Nucleus accumbens (tissue), 56 donors: Measurements from ENCODE around the gene FOXD3.
A peak's percentile ranks its signal among the peaks of the same experiment; 100 is the strongest.
"Not testable (repeated sequence)": the region's sequence is repeated elsewhere in the genome, so short reads cannot be mapped to it uniquely, and the experiment has no call there.

Experiments used
- DNase-seq, 56 donors: peaks; one replicate each; lab custom pipeline; 2025; lab: John Stamatoyannopoulos, UW

FOXD3 gene

DNA sequence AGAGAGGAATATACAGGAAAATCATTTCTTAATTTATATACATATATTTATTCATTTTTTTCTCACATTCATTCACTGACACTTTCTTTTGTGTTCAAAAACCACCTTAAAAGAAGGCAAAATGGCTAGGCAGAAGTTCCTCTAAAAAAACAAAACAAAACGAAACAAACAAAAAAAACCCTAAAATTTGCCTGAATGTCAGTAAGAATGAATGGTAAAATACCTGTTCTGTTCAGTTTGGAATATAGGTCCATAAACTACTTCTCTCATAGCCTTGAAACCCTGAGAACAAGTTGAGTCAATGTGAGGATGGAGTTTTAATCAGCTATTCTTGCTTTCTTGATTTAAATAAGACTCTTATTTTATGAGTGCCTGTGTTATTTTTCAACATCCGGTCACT lies 30.4 kb downstream of the FOXD3 start:
- DNase-seq = no peak

DNA sequence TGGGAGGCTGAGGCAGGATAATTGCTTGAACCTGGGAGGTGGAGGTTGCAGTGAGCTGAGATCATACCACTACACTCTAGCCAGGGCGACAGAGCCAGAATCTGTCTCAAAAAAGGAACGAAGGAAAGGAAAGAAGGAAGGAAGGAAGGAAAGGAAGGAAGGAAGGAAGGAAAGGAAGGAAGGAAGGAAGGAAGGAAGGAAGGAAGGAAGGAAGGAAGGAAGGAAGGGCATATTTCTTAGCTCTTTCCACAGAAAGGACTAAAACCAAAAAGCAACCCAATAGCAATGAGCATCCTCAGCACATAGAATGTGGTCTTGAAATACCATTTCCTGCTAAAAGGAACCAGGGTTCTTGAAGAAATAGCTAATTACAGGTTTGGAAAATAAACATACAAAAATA lies 33.9 kb downstream of the FOXD3 start:
- DNase-seq = not testable (repeated sequence)

DNA sequence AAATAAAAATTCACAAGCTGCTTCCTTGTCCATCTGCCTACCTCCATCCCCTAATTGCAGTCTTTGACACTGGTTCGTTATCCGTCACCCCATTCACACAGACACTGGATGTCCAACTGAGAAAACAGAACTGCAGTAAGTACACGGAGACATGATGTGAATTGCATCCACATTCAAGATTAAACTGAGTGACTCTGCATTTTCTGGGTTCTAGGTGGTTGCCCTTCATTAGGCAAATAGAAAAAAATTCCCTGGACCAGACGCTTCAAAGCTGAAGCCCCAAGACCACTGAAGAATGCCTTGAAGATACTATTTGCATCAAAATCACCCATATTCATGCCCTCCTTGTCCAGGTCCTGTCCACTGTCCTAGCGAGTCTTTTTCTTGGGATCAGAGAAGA lies 37.2 kb downstream of the FOXD3 start:
- no peak for DNase-seq

DNA sequence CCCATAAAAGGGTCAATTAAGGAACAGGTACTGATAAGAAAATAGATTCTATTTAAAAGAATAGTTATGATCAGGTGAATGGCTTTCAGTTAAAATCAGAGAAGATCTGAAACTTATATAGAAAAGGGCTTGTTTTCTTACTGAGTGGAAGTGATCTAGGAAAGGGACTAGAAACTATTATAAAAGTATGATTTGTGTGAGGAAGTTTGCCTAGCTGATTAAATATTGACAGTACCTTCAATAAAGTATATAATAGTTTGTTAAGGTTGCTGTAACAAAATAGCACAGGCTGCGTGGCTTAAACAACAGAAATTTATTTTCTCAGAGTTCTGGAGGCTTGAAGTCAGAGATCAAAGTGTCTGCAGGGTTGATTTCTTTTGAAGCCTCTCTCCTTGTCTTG lies 39.7 kb downstream of the FOXD3 start:
- no peak for DNase-seq

DNA sequence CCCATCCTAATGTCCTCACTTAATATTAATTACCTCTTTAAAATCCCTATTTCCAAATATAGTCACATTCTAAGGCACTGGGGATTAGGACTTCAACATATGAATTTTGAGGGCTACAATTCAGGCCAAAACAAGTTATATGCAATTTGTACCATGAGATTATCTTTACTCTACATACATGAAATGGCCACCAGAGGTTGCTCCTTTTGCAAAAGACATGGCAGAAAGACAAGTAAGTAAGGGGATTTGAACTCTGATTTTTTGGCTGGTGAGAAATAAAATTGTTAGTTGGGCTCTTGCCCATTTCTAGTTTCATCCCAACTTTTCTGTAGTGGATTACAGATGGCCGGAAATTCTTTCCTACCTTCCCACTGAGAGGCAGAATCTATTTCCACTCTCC lies 40.2 kb downstream of the FOXD3 start:
- no peak for DNase-seq

DNA sequence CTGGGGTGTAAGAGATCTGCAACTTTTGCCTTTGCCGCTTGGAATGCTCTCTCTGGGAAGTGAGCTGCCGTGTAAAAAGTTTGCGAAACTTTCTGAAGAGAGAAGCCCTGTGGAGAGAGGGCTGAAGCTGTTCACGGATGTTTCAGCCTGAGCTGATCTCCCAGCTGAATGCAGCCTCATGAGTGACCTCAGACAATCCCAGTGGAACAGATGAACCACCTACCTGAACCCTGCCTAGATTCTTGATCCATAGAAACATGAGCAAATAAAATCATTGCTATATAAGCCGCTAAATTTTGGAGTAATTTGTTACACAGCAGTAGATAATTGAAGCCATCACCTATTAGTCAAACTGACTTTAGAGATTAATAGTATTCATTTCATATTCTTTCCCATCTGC lies 40.6 kb downstream of the FOXD3 start:
- no peak for DNase-seq

DNA sequence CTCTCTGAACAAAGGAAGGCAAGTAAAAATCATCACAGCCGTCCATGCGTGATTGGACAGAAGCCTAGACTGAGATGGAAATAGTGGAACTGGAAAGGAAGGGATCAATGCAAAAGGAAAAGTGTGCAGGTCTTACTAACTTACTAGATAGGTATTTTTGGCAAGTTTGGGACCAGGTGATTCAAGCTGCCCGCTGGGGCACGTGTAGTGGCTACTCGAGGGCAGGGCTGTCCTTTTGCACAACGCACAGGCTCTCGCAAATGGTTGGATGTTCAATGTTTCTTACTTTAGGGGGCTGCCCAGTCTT lies 44.5 kb downstream of the FOXD3 start:
- peak in 1 of 56 donors; percentile 9 for DNase-seq

DNA sequence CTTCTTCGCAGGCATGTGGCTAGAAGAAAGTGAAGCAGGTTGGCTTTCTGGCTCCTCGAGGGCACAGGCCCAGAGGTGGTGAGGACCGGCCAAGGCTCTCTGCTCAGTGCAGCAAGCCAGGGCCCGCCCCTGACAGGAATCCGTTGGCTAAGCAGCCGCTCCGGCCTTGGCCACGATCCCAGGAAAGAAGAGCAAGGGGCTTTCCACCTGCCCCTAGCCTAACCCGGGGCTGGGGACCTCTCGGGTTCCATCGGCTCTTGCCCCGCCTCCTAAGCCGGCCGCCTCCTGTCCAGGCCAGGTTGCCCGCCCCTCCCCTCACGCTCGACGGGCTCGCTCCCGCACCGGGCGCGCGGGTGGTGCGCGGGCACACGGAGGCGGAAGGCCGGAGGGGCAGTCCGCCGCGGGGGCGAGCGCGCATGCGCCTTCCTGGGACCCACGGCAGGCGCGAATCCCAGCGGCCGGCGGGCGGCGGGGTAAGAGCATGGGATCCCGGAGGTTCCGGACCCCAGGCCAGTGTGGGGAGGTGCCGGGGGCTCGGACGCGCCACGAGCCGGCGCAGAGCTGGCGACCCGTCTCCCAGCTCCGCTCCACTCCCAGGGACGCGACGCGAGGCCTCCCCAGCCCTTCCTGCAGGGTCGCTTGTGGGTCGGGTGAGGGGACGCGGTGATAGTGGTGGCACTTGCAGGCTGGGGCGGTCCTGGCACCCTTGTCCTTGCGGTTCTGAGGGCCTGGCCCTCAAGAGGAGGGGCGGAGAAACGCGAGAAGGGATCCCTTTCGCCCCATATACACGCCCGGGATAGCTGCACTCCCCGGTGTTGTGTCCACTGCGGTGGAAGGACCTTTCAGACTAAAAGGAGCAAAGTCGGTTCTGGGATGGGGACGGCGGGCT lies 45.1 kb downstream of the FOXD3 start, which contains the start of gene ALG6:
Gene ALG6, plus strand, starts transcription at position 413 of the 889 bp plus-strand sequence. CDS start 3,351 bp downstream, outside the sequence.
- DNase-seq = peak; percentile 44 to 98 (median 86)

DNA sequence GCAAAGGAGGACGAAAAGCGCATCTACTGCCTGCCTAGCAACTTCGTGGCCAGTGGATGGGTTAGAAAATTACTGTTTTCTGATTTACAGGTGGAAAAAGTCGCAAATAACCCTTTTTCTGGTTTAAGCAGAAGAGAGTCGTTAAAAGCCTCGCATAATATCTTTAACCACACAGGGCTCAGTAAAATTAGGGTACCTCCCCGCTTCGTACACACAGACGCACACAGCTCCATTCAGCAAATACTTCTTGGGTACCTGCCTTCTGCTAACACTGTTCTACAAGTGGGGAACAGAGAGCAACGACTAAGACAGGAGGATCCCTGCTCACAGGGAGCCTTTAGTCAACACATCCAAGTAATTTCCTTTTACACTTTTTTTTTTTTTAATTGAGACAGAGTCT lies 45.8 kb downstream of the FOXD3 start:
- DNase-seq = peak in 2 of 56 donors; percentile 10 to 26
